CD4-positive, alpha-beta T cell (primary cell): ENCODE results near the gene DDX17. TPM values are rescaled to one million over a fixed set of nuclear protein-coding genes. Genes with fewer than 3 reads are reported as not detected.
A peak's percentile ranks its signal among the peaks of the same experiment; 100 is the strongest.

Experiments
- ATAC-seq: fragments of 200-7000 bp; cut with Tn5 transposase; one replicate; pipeline ENCODE4 v1.10.0; 2022; ENCODE audit warnings: mild to moderate bottlenecking; ENCODE audit not compliant: poor library complexity
- CTCF ChIA-PET: fragments of 350-600 bp; sonication (Branson Sonifier 250); formaldehyde crosslinking; loops from one replicate; lab custom pipeline; 2021; ENCODE audit warnings: antibody characterized with exemption, inconsistent platforms; lab: Charles Lee
- POLR2A ChIA-PET: fragments of 350-600 bp; sonication (Branson Sonifier 250); formaldehyde crosslinking; loops from one replicate; lab custom pipeline; 2021; ENCODE audit warnings: antibody characterized with exemption, inconsistent platforms; lab: Charles Lee
- DNase-seq, 14 experiments: peaks; one replicate each; pipeline ENCODE4 v3.0.0-alpha.2; 2013 to 2020; ENCODE audit warnings: mixed read lengths in 2 of 14
- H3K27ac ChIP-seq, 2 donors: one replicate each; pipeline versions ENCODE4 v1.5.1 to v1.7.0; 2013; ENCODE audit warnings: low read length in 2 of 2, low read depth in 1 of 2, mild to moderate bottlenecking in 1 of 2
- H3K27me3 ChIP-seq, 2 experiments: 1 replicate in 1 of 2; 2 replicates in 1 of 2; pipeline versions ENCODE4 v1.6.1 to v1.7.0; 2013; ENCODE audit warnings: low read length in 2 of 2, control low read depth in 1 of 2, mild to moderate bottlenecking in 1 of 2, moderate library complexity in 1 of 2; ENCODE audit not compliant: insufficient read depth in 2 of 2, control insufficient read depth in 1 of 2
- H3K36me3 ChIP-seq: one replicate; pipeline ENCODE4 v1.6.1; 2013; ENCODE audit warnings: low read length, control low read depth; ENCODE audit not compliant: insufficient read depth
- H3K4me1 ChIP-seq: one replicate; pipeline ENCODE4 v1.6.1; 2013; ENCODE audit warnings: low read length, control low read depth; ENCODE audit not compliant: insufficient read depth
- H3K4me3 ChIP-seq: one replicate; pipeline ENCODE4 v1.5.1; 2013; ENCODE audit warnings: mild to moderate bottlenecking, low read length, moderate library complexity
- H3K9me3 ChIP-seq, 2 experiments: 1 replicate in 1 of 2; 2 replicates in 1 of 2; pipeline versions ENCODE4 v1.6.1 to v1.7.0; 2013; ENCODE audit warnings: low read length in 2 of 2, mild to moderate bottlenecking in 2 of 2, control low read depth in 1 of 2, moderate library complexity in 1 of 2; ENCODE audit not compliant: control insufficient read depth in 1 of 2, insufficient read depth in 1 of 2
- H3K27ac Mint-ChIP-seq: one replicate; pipeline ENCODE4 v1.8.0; 2020; ENCODE audit warnings: mixed read lengths
- H3K27me3 Mint-ChIP-seq: one replicate; pipeline ENCODE4 v1.8.0; 2021; ENCODE audit warnings: mixed read lengths
- H3K36me3 Mint-ChIP-seq: one replicate; pipeline ENCODE4 v1.8.0; 2021; ENCODE audit warnings: low read depth, mixed read lengths
- H3K4me1 Mint-ChIP-seq: one replicate; pipeline ENCODE4 v1.8.0; 2021; ENCODE audit warnings: low read depth, mixed read lengths
- H3K4me3 Mint-ChIP-seq: one replicate; pipeline ENCODE4 v1.8.0; 2020; ENCODE audit warnings: mild to moderate bottlenecking, mixed read lengths
- H3K9me3 Mint-ChIP-seq: one replicate; pipeline ENCODE4 v1.8.0; 2020; ENCODE audit warnings: mixed read lengths
- CTCF ChIP-seq: fragments of 200-600 bp; IDR thresholded peaks from one replicate; pipeline ENCODE4 v1.8.0; 2022; ENCODE audit warnings: antibody characterized with exemption, mild to moderate bottlenecking
- intact Hi-C, 2 experiments: fragments of 100-400 bp; cut with DNase I in 1 of 2; cut with micrococcal nuclease in 1 of 2; formaldehyde crosslinking; loops; one replicate each; pipeline versions ENCODE4 v1.15.1 to v1.9.0; 2023 to 2025; cut with DNase I, micrococcal nuclease
- total RNA-seq, 174 experiments: library from RNA in 2 of 174; stranded (reverse) in 2 of 174; gene quantifications; one replicate each; pipeline ENCODE4 v1.2.3 and lab custom pipeline; 2021 to 2026

DDX17 gene
- total RNA-seq, 2 experiments from 2014 or later = 454 to 462 TPM

- Mint-ChIP-seq H3K36me3 (peaks cover 35% of the 10 kb centered on the region), H3K4me3 (no peak overlapping the region), H3K9me3 (no peaks in the 10 kb centered on the region), H3K4me1 (peaks cover 18% of the 10 kb centered on the region), H3K27ac (peak overlapping the region; percentile 24), H3K27me3 (no peaks in the 10 kb centered on the region)
- DNase-seq (no peak), ATAC-seq (no peak)
- Histone ChIP-seq H3K27me3 (no peaks in the 10 kb centered on the region), H3K4me1 (peaks cover 3% of the 10 kb centered on the region), H3K9me3 (no peaks in the 10 kb centered on the region), H3K27ac (no peak overlapping the region), H3K4me3 (no peak overlapping the region), H3K36me3 (peaks cover 47% of the 10 kb centered on the region)
- CTCF ChIA-PET = no interaction called here
- intact Hi-C loops = no loop called here
- TF ChIP-seq CTCF = no peak
- POLR2A ChIA-PET = interaction anchor here (0.6 to 2.9 kb wide), 2 partner anchors 23 to 272 kb away, joined by 3 to 13 read pairs; no protein-coding TSS in a partner anchor
Measured at GRCh38 chr22:38479096-38479837, 26.8 kb downstream of the DDX17 start.

GRCh38 chr22:38477585-38477984 is 28.5 kb downstream of the DDX17 start:
- TF ChIP-seq CTCF = no peak
- peaks cover 5% of the 10 kb centered on the region for H3K4me1 Mint-ChIP-seq
- no peaks in the 10 kb centered on the region for H3K9me3 ChIP-seq
- no peaks in the 10 kb centered on the region for H3K27me3 Mint-ChIP-seq
- H3K4me3 ChIP-seq = no peak overlapping the region
- H3K9me3 Mint-ChIP-seq = no peaks in the 10 kb centered on the region
- no peak for ATAC-seq
- H3K36me3 ChIP-seq = peaks cover 30% of the 10 kb centered on the region
- intact Hi-C loops = no loop called here
- peaks cover 3% of the 10 kb centered on the region for H3K4me1 ChIP-seq
- POLR2A ChIA-PET = interaction anchor here (0.7 to 1.0 kb wide), 3 partner anchors 11 to 228 kb away, joined by 3 read pairs; partner anchors contain the start of gene GTPBP1
- CTCF ChIA-PET = no interaction called here
- H3K27ac Mint-ChIP-seq = peak overlapping the region; percentile 62
- H3K4me3 Mint-ChIP-seq = no peak overlapping the region
- no peaks in the 10 kb centered on the region for H3K27me3 ChIP-seq
- DNase-seq = no peak
- no peak overlapping the region for H3K27ac ChIP-seq
- H3K36me3 Mint-ChIP-seq = peaks cover 18% of the 10 kb centered on the region

- DNase-seq (no peak), ATAC-seq (no peak)
- H3K36me3 ChIP-seq = peaks cover 2% of the 10 kb centered on the region
- ChIA-PET CTCF (no interaction called here), POLR2A (no interaction called here)
- Mint-ChIP-seq H3K4me1 (no peaks in the 10 kb centered on the region), H3K9me3 (no peaks in the 10 kb centered on the region), H3K27ac (no peak overlapping the region), H3K27me3 (no peaks in the 10 kb centered on the region), H3K4me3 (no peak overlapping the region), H3K36me3 (no peaks in the 10 kb centered on the region)
- H3K27me3 ChIP-seq = no peaks in the 10 kb centered on the region
- intact Hi-C loops = no loop called here
- no peaks in the 10 kb centered on the region for H3K9me3 ChIP-seq
- H3K4me1 ChIP-seq = peaks cover 3% of the 10 kb centered on the region
- TF ChIP-seq CTCF = no peak
- no peak overlapping the region for H3K27ac ChIP-seq
- no peak overlapping the region for H3K4me3 ChIP-seq
Measured at GRCh38 chr22:38474003-38474607, 32.0 kb downstream of the DDX17 start.
